Mucosa of stomach (tissue), 1 donor: ENCODE measurements around the gene SLIT3.
"Not testable (repeated sequence)": the region's sequence is repeated elsewhere in the genome, so short reads cannot be mapped to it uniquely, and the experiment has no call there.

Experiments used
- H3K27me3 ChIP-seq: one replicate; pipeline ENCODE4 v1.7.0; 2013; ENCODE audit warnings: mild to moderate bottlenecking, low read length; ENCODE audit not compliant: control insufficient read depth, insufficient read depth
- H3K36me3 ChIP-seq: one replicate; pipeline ENCODE4 v1.7.0; 2013; ENCODE audit warnings: low read length; ENCODE audit not compliant: control insufficient read depth, insufficient read depth
- H3K4me1 ChIP-seq: one replicate; pipeline ENCODE4 v1.7.0; 2013; ENCODE audit warnings: mild to moderate bottlenecking, low read length; ENCODE audit not compliant: control insufficient read depth, insufficient read depth
- H3K4me3 ChIP-seq: one replicate; pipeline ENCODE4 v1.7.0; 2013; ENCODE audit warnings: low read length
- H3K9ac ChIP-seq: one replicate; pipeline ENCODE4 v1.7.0; 2013; ENCODE audit warnings: mild to moderate bottlenecking, low read length, moderate library complexity
- H3K9me3 ChIP-seq: one replicate; pipeline ENCODE4 v1.7.0; 2013; ENCODE audit warnings: mild to moderate bottlenecking, low read length, moderate library complexity; ENCODE audit not compliant: control insufficient read depth
- donor health status: Pancreatic carcinoma.

SLIT3 gene

DNA sequence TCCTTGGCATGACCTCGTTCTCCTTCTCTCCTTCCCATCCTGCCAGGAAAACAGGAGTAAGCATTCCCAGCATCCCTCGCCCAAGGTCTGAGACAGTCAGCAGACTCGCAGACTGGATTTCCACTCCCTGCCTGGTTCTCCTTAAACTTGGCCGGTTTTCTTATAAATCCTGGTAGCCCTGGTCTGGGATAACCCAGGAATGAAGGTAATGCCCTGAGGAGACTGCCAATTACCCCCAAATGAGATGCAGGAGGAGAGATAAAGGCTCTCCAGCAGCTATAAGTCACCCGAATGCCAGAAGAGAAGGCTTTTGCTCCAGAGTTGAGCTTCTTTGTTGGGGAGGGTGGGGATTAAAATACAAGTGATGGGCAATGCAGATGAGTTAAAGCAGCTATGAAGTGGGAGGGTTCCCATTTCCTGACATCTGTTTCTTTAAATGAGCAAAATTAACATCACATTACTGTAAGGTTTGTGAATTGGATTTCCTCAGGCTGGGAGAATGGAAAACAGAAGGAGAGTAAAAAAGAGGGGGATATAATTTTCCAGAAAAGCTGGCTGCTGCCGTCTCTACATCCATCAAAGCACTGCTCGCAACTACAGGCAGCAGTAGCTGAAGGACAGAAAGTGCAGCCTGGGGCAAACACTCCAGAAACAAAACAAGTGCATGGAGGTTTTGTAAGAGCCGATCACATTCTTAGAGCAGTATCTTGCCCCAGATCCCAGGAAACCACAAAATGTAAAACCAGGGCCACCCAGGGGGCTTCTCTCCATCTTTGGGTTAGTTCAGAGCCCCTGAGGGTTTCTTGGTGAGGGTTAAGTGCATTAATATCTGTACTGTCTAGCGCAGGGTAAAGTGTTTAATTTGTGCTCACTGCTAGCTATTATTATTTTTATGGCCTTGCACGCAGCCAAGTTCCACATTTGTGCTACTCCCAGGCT lies 544.2 kb downstream of the SLIT3 start:
- Histone ChIP-seq H3K4me3 (no peak overlapping the region), H3K9ac (no peak overlapping the region), H3K36me3 (no peaks in the 10 kb centered on the region), H3K9me3 (no peaks in the 10 kb centered on the region), H3K27me3 (no peaks in the 10 kb centered on the region), H3K4me1 (no peaks in the 10 kb centered on the region)

DNA sequence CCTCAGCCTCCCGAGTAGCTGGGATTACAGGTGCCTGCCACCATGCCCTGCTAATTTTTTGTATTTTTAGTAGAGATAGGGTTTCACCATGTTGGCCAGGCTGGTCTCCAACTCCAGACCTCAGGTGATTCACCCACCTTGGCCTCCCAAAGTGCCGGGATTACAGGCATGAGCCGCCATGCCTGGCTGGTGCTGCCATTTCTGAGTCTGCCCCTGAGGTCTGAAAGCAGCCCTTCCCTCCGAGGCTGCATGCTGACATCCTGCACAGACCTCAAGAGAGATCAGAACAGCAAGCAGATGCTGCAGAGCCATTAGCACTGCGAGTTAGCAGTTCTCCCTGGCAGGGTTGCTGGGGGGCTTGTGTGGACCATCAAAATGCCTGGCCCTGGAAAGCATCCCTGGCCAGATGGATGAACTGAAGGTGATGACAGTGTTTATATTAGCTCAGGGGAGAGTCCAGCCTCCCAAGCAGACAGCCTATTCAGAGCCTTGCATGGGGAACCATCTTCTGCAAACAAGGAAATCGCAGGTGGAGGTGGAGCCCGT lies 545.3 kb downstream of the SLIT3 start:
- Histone ChIP-seq H3K9me3 (no peaks in the 10 kb centered on the region), H3K4me3 (no peak overlapping the region), H3K36me3 (no peaks in the 10 kb centered on the region), H3K4me1 (no peaks in the 10 kb centered on the region), H3K9ac (no peak overlapping the region), H3K27me3 (no peaks in the 10 kb centered on the region)

DNA sequence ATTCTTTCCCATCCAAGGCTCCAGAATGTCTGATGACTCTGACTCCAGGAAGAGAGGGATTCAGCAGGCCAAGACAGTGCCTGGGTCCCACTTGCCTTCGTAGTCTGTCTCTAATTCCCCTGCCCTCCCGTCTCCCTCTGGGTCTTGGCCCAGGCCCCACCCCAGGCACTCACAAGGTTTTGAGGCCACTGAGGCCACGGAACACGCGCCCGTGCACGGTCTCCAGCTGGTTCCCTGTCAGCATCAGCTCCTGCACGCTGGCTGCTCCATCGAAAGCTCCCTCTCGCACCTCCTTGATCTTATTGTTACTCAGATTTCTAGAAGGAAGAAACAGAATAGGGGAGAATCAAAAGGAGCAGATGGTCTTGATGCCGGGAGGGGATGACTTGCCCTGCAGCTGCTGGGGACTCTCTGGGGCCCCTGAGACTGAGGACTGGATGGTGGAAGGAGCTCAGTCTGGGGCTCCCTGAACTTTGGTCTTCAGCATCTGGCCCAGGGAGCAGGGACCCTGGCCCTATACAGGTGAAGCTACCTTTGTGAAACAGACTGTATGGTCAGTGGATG lies 547.2 kb downstream of the SLIT3 start:
- H3K4me3 ChIP-seq, result no peak overlapping the region
- H3K9me3 ChIP-seq, result no peaks in the 10 kb centered on the region
- no peaks in the 10 kb centered on the region for H3K27me3 ChIP-seq
- no peak overlapping the region for H3K9ac ChIP-seq
- no peaks in the 10 kb centered on the region for H3K4me1 ChIP-seq
- no peaks in the 10 kb centered on the region for H3K36me3 ChIP-seq

DNA sequence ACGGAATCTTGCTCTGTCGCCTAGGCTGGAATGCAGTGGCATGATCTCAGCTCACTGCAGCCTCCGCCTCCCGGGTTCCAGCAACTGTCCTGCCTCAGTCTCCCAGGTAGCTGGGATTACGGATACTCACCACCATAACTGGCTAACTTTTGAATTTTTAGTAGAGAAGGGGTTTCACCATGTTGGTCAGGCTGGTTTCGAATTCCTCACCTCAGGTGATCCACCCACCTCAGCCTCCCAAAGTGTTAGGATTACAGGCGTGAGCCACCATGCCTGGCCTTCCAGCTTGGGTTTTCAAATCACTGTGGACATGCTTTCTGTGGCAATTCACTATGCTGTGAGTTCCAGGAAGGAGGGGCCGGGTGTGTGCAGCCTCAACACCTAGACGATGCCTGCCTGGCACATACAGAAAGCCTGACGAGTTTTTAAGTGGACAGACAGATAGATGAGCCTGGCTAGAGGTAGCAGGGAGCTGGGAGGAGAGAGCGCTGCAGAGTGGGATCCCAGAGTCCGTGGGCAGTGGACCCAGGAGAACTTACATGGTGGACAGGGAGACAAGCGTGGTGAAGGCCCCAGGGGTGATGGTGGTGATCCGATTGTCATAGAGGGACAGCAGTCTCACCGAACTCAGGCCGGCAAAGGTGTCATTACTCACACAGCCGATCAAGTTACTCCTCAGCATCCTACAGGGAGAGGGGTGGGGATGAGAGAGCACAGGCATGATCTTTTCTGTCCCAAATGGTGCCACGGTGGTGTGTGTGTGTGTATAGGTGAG lies 548.3 kb downstream of the SLIT3 start:
- no peaks in the 10 kb centered on the region for H3K36me3 ChIP-seq
- H3K4me1 ChIP-seq, result no peaks in the 10 kb centered on the region
- no peaks in the 10 kb centered on the region for H3K27me3 ChIP-seq
- H3K4me3 ChIP-seq, result no peak overlapping the region
- H3K9me3 ChIP-seq, result no peaks in the 10 kb centered on the region
- H3K9ac ChIP-seq, result no peak overlapping the region

DNA sequence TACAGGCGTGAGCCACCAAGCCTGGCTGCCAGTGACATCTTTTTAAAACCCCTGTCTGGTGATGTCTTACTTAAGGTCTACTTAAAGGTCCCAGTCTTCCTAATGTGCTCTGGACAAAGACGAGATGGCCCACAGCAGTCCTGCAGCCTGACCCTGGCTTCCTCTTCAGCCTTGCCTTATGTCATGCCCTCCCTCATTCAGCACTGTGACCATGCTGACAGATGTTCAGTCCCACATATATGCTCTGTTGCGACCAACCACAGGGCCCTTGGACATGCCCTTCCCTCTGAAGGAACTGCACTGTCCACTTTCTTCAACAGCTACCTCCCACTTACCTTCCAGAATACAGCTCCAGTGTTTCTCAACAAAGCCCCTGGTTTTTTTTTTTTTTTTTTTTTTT lies 548.9 kb downstream of the SLIT3 start:
- H3K36me3 ChIP-seq, result no peaks in the 10 kb centered on the region
- no peak overlapping the region for H3K4me3 ChIP-seq
- H3K27me3 ChIP-seq, result no peaks in the 10 kb centered on the region
- H3K9ac ChIP-seq, result no peak overlapping the region
- no peaks in the 10 kb centered on the region for H3K4me1 ChIP-seq
- no peaks in the 10 kb centered on the region for H3K9me3 ChIP-seq

DNA sequence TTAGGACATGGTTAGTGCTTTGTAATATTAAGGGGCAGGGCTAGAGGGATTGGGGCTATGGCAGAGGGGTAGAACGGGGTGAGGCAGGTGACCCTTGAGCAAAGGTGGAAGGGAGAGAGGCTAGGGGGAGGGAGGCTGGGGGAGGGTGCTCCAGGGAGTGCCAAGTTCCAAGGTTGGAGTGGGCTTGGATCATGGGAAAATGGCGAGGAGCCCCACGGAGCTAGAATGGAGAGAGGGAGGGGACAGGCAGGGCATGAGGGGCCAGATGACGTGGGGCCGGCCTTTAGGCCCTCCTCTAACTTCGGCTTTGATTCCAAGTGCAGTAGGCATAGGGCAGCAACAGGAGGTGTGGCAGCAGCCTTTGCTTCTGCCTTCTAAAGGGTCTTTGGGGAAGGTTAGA lies 550.0 kb downstream of the SLIT3 start:
- H3K9me3 ChIP-seq, result no peaks in the 10 kb centered on the region
- no peaks in the 10 kb centered on the region for H3K36me3 ChIP-seq
- no peak overlapping the region for H3K9ac ChIP-seq
- no peaks in the 10 kb centered on the region for H3K4me1 ChIP-seq
- no peaks in the 10 kb centered on the region for H3K27me3 ChIP-seq
- H3K4me3 ChIP-seq, result no peak overlapping the region

DNA sequence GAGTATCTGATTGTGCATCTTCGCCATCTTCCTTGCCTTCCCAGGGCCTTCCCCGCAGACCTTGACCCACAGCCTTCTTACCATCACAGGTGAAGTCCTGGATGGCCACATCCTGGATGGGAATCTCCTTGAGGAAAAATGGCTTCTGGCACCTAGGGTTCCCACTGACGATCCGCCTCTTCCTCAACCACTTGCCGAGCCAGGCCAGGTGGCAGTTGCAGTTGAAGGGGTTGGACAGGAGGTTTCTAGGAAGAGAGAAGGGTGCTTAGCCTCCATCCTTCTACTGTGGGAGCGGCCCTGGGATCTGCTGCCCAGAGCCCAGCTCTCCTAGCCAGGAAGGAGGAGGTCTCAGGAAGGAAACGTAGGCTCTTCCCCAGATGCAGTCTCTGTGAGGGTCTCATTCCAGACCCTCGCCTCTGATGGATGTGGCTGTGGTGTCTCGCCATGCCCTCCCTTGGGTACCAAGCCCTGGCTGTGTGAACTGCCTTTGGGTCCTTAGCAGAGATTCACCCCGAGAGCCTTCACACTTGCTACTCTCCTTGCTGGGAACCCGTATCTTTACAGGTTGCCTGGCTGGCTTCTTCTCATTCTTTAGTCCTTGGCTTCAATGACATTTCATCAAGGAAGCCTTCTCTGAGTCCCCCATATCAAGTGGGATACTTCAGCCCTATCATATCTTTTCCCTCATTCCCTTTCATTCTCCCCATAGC lies 551.4 kb downstream of the SLIT3 start:
- H3K36me3 ChIP-seq, result no peaks in the 10 kb centered on the region

DNA sequence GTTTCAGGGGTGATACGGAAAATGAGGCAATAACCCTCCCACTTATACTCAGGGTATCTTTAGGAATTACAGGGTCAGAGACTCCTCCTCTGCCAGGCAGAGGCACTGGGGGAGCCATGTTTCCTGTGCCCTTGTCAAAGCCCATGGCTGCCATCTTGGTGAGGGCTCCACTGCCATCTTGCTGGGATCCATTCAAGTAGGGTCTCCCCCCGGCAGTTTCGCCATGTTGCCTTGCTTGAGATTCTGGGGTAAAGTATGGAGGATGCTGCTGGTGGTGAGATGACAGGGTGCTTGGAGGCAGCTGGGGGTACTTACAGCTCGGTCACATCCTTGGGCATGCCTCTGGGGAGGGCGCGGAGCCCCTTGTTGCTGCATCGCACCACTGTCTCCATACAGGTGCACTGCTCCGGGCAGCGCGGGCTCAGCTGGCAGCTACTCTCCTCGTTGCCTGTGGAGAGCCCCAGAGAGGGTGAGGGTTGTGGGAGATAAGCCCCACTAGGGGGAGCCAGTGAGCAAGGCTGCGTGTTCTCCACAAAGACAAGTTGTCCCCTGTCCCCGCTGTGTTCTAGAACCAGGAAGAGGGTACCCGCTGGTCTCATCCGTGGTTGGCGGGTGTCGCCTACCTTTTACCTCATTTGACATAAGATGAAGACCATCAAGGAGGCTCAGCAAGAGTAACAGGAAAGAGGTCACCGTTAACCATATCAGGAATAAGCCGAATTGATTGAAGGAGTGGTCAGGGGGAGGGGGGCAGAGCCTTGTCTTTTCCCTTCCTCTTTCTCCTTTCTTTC lies 552.8 kb downstream of the SLIT3 start:
- Histone ChIP-seq H3K4me3 (no peak overlapping the region), H3K4me1 (no peaks in the 10 kb centered on the region), H3K9ac (no peak overlapping the region), H3K27me3 (no peaks in the 10 kb centered on the region), H3K36me3 (no peaks in the 10 kb centered on the region), H3K9me3 (no peaks in the 10 kb centered on the region)

More for the DNA sequence above, 551.4 kb downstream of the SLIT3 start:
- Histone ChIP-seq H3K9ac (no peak overlapping the region), H3K9me3 (no peaks in the 10 kb centered on the region), H3K27me3 (no peaks in the 10 kb centered on the region), H3K4me3 (no peak overlapping the region), H3K4me1 (no peaks in the 10 kb centered on the region)

DNA sequence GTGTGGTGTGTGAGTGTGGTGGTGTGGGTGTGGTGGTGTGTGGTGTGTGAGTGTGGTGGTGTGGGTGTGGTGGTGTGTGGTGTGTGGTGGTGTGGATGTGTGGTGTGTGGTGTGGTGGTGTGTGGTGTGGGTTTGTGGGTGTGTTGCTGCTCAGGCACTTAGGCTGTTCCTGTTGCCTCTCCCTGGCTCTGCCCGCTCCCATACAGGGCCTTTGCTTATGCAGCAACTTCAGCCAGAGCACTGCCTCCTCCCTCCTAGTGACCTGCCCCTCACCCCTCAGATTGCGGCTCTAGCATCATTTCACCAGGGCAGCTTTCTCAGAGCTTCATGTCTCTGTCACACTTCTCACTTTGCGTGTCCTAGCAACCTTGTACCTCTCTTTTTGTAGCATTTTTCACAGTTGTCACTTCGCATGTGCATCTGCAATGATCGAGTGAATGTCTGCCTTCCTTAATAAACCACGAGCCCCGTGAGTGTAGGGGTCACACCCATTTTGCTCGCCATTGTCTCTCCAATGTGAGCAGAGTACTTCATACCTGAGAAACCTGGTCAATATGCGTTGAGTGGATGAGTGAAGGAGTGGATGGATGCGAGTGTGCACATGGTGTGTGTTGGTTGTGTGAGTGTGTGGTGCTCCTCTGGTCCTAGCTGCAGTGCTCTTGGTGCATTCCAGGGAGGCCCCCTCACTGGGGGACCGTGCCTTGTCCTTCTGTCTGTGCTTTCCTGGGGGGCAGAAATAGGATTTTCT lies 553.9 kb downstream of the SLIT3 start:
- Histone ChIP-seq H3K9me3 (no peaks in the 10 kb centered on the region), H3K4me3 (no peak overlapping the region), H3K9ac (no peak overlapping the region), H3K36me3 (no peaks in the 10 kb centered on the region), H3K27me3 (no peaks in the 10 kb centered on the region), H3K4me1 (no peaks in the 10 kb centered on the region)

DNA sequence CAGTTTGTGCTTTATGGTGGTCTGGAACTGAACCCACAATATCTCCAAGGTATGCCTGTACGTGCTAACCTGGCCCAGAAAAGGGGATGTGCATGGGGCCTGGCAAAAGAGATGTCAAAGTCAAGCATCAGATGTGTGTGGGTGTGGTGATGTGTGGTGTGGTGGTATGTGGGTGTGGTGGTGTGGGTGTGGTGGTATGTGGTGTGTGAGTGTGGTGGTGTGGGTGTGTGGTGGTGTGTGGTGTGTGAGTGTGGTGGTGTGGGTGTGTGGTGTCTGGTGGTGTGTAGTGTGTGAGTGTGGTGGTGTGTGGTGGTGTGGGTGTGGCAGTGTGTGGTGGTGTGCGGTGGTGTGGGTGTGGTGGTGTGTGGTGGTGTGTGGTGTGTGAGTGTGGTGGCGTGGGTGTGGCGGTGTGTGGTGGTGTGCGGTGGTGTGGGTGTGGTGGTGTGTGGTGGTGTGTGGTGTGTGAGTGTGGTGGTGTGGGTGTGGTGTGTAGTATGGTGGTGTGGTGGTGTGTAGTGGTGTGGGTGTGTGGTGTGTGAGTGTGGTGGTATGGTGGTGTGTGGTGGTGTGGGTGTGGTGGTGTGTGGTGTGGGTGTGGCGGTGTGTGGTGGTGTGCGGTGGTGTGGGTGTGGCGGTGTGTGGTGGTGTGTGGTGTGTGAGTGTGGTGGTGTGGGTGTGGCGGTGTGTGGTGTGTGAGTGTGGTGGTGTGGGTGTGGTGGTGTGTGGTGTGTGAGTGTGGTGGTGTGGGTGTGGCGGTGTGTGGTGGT lies 554.6 kb downstream of the SLIT3 start:
- H3K4me3 ChIP-seq, H3K9me3 ChIP-seq, H3K9ac ChIP-seq, H3K4me1 ChIP-seq, H3K36me3 ChIP-seq, H3K27me3 ChIP-seq: not testable (repeated sequence)
